Measurements from ENCODE around the gene TRIM38. TPM values are rescaled to one million over a fixed set of nuclear protein-coding genes. Genes with fewer than 3 reads are reported as not detected.

TRIM38 gene
- total and polyA plus RNA-seq, 2 donors (not counting 3 experiments of a cell fraction or from before 2014, with no cell fraction given) = 5.1 to 13.2 TPM

GRCh38 chr6:25990172-25990873, 27.7 kb downstream of the TRIM38 start:
- DNase-seq (ENCODE audit: low read depth, low spot score) (no peak), FAIRE-seq (no peak)
- Histone ChIP-seq H3K27me3 (ENCODE audit: control insufficient read depth in 2 of 2, insufficient read depth in 2 of 2, low read length in 2 of 2) (no peaks in the 10 kb centered on the region), H4K20me1 (replicated peaks; ENCODE audit: control insufficient read depth, extremely low read depth, insufficient read depth, low read length) (no peaks in the 10 kb centered on the region), H3K9ac (replicated peaks; ENCODE audit: extremely low read depth, insufficient read depth, low read length) (no peak overlapping the region), H3K79me2 (ENCODE audit: control insufficient read depth, insufficient read depth, low read length) (no peaks in the 10 kb centered on the region), H3K4me2 (ENCODE audit: insufficient read depth, low read length) (no peak overlapping the region), H2AFZ (ENCODE audit: low read depth, low read length) (no peak overlapping the region), H3K4me1 (ENCODE audit: control insufficient read depth, extremely low read depth, insufficient read depth, low read length) (peaks cover 13% of the 10 kb centered on the region), H3K27ac (ENCODE audit: insufficient read depth, low read depth, low read length) (no peak overlapping the region), H3K9me3 (replicated peaks; ENCODE audit: control insufficient read depth, insufficient read depth, low read length) (no peaks in the 10 kb centered on the region), H3K36me3 (ENCODE audit: control insufficient read depth in 2 of 2, extremely low read depth in 1 of 2, insufficient read depth in 2 of 2, low read length in 2 of 2) (peaks cover 2 to 5% of the 10 kb centered on the region in 2 experiments), H3K9me1 (replicated peaks; ENCODE audit: control insufficient read depth, extremely low read depth, insufficient read depth, low read length) (no peaks in the 10 kb centered on the region), H3K4me3 (replicated peaks in 1 of 3; ENCODE audit: insufficient read depth in 1 of 3, low read depth in 1 of 3, low read length in 3 of 3) (no peak overlapping the region)
- ChIA-PET POLR2A (interaction anchor here (1.1 kb wide), 1 partner anchor 30 kb away, joined by 3 read pairs; a partner anchor contains a TSS), CTCF (interaction anchor here (1.0 to 3.2 kb wide), 2 partner anchors 11 to 29 kb away, joined by 3 to 29 read pairs; partner anchors contain the start of gene TRIM38)
- BruUV-seq (replicated peaks) = no TSS peak
- intact Hi-C loops (cut with micrococcal nuclease) (loop anchor here (5.0 to 10.0 kb wide), 2 partner anchors 98 to 1266 kb away; no protein-coding TSS in a partner anchor), dilution Hi-C loops (cut with MboI; ENCODE audit: extremely low pct_ligation_motif_present, low sequenced_read_pairs) (no loop called here)
- no peak for TF ChIP-seq JUN (IDR thresholded peaks at IDR 0.05; ENCODE audit: borderline replicate concordance, insufficient read depth, insufficient read length, low read depth)
- no peak for TF ChIP-seq FOS (IDR thresholded peaks at IDR 0.05; ENCODE audit: borderline replicate concordance, insufficient read depth, low read length)
- no peak for TF ChIP-seq POLR2AphosphoS5 (IDR thresholded peaks at IDR 0.05; ENCODE audit: insufficient read depth, low read depth, low read length)
- TF ChIP-seq GATA2 (IDR thresholded peaks at IDR 0.05; ENCODE audit: insufficient read depth, insufficient read length, low read depth, low read length) = no peak
- TF ChIP-seq POLR2A (IDR thresholded peaks at IDR 0.05; ENCODE audit: low read depth, low read length) = no peak
- TF ChIP-seq EZH2 (IDR thresholded peaks at IDR 0.05; ENCODE audit: borderline replicate concordance, low read depth, low read length, severe bottlenecking) = no peak
- no peak for TF ChIP-seq MAX (IDR thresholded peaks at IDR 0.05; ENCODE audit: insufficient read depth, insufficient read length)
- no peak for TF ChIP-seq CTCF (IDR thresholded peaks at IDR 0.05; ENCODE audit: extremely low read depth in 1 of 2, insufficient read depth in 1 of 2, low read depth in 1 of 2, low read length in 2 of 2)
- no peak for TF ChIP-seq MYC (IDR thresholded peaks at IDR 0.05; ENCODE audit: low read depth, low read length)

Measured in endothelial cell of umbilical vein (primary cell).